Neural progenitor cell (in vitro differentiated cells): ENCODE measurements around the gene TNFRSF14. TPM values are rescaled to one million over a fixed set of nuclear protein-coding genes. Genes with fewer than 3 reads are reported as not detected.
"Not testable (repeated sequence)": the region's sequence is repeated elsewhere in the genome, so short reads cannot be mapped to it uniquely, and the experiment has no call there.

Source experiments
- DNase-seq: peaks from one replicate; pipeline ENCODE4 v3.0.0-alpha.2; 2016; ENCODE audit warnings: low spot score
- H2AFZ ChIP-seq: fragments of 200-600 bp; sonication (generic); replicated peaks from 2 replicates; pipeline ENCODE4 v1.6.1; 2016; ENCODE audit warnings: antibody characterized with exemption
- H3F3A ChIP-seq: fragments of 200-600 bp; sonication (generic); 2 replicates; pipeline ENCODE4 v1.6.1; 2016; ENCODE audit warnings: antibody characterized with exemption, low read depth
- H3K27ac ChIP-seq: fragments of 200-600 bp; sonication (generic); 2 replicates; pipeline ENCODE4 v1.5.1; 2016; ENCODE audit warnings: mild to moderate bottlenecking
- H3K27me3 ChIP-seq: fragments of 200-600 bp; sonication (generic); 2 replicates; pipeline ENCODE4 v1.6.1; 2016; ENCODE audit warnings: mild to moderate bottlenecking, moderate library complexity
- H3K36me3 ChIP-seq: fragments of 200-600 bp; sonication (generic); 2 replicates; pipeline ENCODE4 v1.5.1; 2016
- H3K4me1 ChIP-seq: fragments of 200-600 bp; sonication (generic); 2 replicates; pipeline ENCODE4 v1.6.1; 2016; ENCODE audit warnings: mixed run types
- H3K4me2 ChIP-seq: fragments of 200-600 bp; sonication (generic); 2 replicates; pipeline ENCODE4 v1.6.1; 2016
- H3K4me3 ChIP-seq: fragments of 200-600 bp; sonication (generic); 2 replicates; pipeline ENCODE4 v1.5.1; 2016
- H3K79me2 ChIP-seq: fragments of 200-600 bp; sonication (generic); 2 replicates; pipeline ENCODE4 v1.6.1; 2016; ENCODE audit warnings: low read depth
- H3K9ac ChIP-seq: fragments of 200-600 bp; sonication (generic); 2 replicates; pipeline ENCODE4 v1.6.1; 2016
- H3K9me3 ChIP-seq: fragments of 200-600 bp; sonication (generic); 2 replicates; pipeline ENCODE4 v1.5.1; 2016; ENCODE audit warnings: low read depth
- H4K20me1 ChIP-seq: fragments of 200-600 bp; sonication (generic); 2 replicates; pipeline ENCODE4 v1.6.1; 2016; ENCODE audit warnings: low read depth
- H3K27ac Mint-ChIP-seq: 3 replicates; pipeline ENCODE4 v1.8.0; 2021; ENCODE audit warnings: mixed read lengths
- H3K27me3 Mint-ChIP-seq: 2 replicates; pipeline ENCODE4 v1.8.0; 2022; ENCODE audit warnings: low read depth, mild to moderate bottlenecking, inconsistent platforms, moderate library complexity, mixed read lengths; ENCODE audit not compliant: insufficient read depth
- H3K36me3 Mint-ChIP-seq: 3 replicates; pipeline ENCODE4 v1.8.0; 2021; ENCODE audit warnings: mixed read lengths
- H3K4me1 Mint-ChIP-seq: 3 replicates; pipeline ENCODE4 v1.8.0; 2021; ENCODE audit warnings: mixed read lengths
- H3K4me3 Mint-ChIP-seq: 3 replicates; pipeline ENCODE4 v1.8.0; 2021; ENCODE audit warnings: mild to moderate bottlenecking, moderate library complexity, mixed read lengths
- H3K9me3 Mint-ChIP-seq: 3 replicates; pipeline ENCODE4 v1.8.0; 2020; ENCODE audit warnings: mixed read lengths
- CTCF ChIP-seq: fragments of 200-600 bp; sonication (generic); IDR thresholded peaks from 2 replicates; pipeline ENCODE4 v1.5.1; 2017; ENCODE audit warnings: antibody characterized with exemption, mild to moderate bottlenecking
- EZH2 ChIP-seq: fragments of 200-600 bp; sonication (generic); IDR thresholded peaks from 2 replicates; pipeline ENCODE4 v1.6.1; 2017; ENCODE audit warnings: antibody characterized with exemption, mild to moderate bottlenecking, moderate library complexity
- EZH2phosphoT487 ChIP-seq: fragments of 200-600 bp; sonication (generic); IDR thresholded peaks from 2 replicates; pipeline ENCODE4 v1.6.1; 2017; ENCODE audit warnings: antibody characterized with exemption
- total RNA-seq: library from RNA; depleted of rRNA; stranded (reverse); fragments of >200 nt; gene quantifications from 2 replicates; pipeline ENCODE4 v1.2.3, GENCODE V29; 2015; ENCODE audit warnings: low replicate concordance

Gene TNFRSF14
- total RNA-seq, 1 donor from 2014 or later: not detected

DNA sequence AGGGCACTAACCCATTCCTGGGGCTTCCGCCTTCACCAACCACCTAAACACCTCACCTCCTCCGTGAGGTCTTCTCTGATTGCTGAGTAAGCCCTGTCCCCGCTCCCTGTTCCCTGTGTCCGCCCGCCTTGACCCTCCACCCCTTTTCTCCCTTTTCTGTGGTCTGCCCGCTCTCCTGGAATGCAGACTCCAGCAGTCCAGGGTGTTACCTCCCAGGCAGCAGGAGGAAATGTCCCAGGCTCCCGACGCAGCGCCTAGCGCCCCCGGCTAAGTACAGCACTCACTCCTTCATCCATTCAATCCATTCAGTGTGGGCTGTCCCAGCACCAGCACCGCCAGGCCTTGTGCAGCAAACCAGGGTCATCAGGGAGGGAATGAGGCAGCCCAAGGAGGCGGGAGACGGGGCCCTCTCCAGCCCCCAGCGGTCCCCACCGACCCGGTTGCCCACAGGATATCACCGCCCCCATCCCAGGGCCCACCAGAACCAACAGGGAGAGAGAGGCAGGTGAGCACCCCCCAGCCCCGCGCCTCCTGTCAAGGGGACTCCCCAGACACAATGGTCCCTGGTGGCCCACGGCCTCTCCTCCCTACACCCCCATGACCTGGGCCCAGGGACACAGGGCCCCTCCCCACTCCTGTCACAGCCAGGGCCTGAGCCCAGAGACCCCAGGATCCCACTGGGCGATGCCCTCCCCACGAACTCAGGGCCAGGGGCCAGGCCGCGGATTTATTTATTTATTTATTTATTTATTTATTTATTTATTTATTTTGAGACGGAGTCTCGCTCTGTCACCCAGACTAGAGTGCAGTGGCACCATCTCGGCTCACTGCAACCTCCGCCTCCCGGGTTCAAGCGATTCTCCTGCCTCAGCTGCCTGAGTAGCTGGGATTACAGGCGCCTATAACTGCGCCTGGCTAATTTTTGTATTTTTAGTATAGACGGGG is 10.2 kb downstream of the TNFRSF14 start:
- no peak overlapping the region for H3K4me3 ChIP-seq
- no peak overlapping the region for H3K4me2 ChIP-seq
- Mint-ChIP-seq H3K9me3 (no peaks in the 10 kb centered on the region), H3K4me1 (peaks cover 2% of the 10 kb centered on the region), H3K27ac (no peak overlapping the region), H3K4me3 (no peak overlapping the region), H3K36me3 (no peaks in the 10 kb centered on the region), H3K27me3 (peaks cover 6% of the 10 kb centered on the region)
- no peaks in the 10 kb centered on the region for H3F3A ChIP-seq
- H3K79me2 ChIP-seq: no peaks in the 10 kb centered on the region
- no peaks in the 10 kb centered on the region for H4K20me1 ChIP-seq
- no peaks in the 10 kb centered on the region for H3K9me3 ChIP-seq
- no peaks in the 10 kb centered on the region for H3K27me3 ChIP-seq
- H2AFZ ChIP-seq: no peak overlapping the region
- TF ChIP-seq EZH2: no peak
- DNase-seq: no peak
- no peak overlapping the region for H3K27ac ChIP-seq
- no peaks in the 10 kb centered on the region for H3K4me1 ChIP-seq
- H3K36me3 ChIP-seq: no peaks in the 10 kb centered on the region
- H3K9ac ChIP-seq: no peak overlapping the region

DNA sequence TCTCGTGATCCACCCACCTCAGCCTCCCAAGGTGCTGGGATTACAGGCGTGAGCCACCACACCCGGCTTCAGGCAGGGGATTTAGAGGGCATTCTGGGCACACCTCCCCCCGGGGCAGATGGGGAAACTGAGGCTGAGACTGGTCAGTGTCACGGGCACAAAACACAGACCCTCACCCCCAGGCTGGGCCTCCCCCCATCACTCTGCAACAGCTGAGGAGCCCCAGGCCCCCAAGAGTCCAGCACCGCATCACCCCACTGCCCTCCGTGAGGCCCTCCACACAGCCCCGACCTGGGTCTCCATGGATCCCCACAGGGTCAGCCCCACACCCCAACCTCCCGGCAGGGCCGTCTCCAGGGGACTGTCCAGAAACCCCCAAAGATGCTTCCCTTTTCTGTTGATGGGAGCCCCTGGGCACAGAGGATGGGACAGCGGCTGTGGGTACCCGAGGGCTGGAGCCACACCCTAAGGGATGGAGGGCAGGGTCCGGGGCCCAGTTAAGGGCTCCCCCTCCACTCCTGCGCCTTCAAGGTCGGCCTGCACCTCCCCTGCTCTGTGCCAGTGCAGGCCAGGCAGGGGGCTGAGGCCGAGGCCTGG is 11.0 kb downstream of the TNFRSF14 start:
- H3K36me3 Mint-ChIP-seq: no peaks in the 10 kb centered on the region

GRCh38 chr1:2568187-2568816 is 12.1 kb downstream of the TNFRSF14 start:
- not testable (repeated sequence) for H3K27ac Mint-ChIP-seq, H3K27ac ChIP-seq, H3K36me3 ChIP-seq, H3K4me1 ChIP-seq, DNase-seq, H2AFZ ChIP-seq, H3F3A ChIP-seq, H3K9me3 ChIP-seq, H3K9ac ChIP-seq, H3K4me3 ChIP-seq, H3K27me3 Mint-ChIP-seq, H3K36me3 Mint-ChIP-seq, H3K27me3 ChIP-seq, H3K9me3 Mint-ChIP-seq, H3K4me3 Mint-ChIP-seq, H3K79me2 ChIP-seq, H3K4me1 Mint-ChIP-seq, H4K20me1 ChIP-seq, H3K4me2 ChIP-seq

More for the DNA sequence above, 11.0 kb downstream of the TNFRSF14 start:
- peaks cover 6% of the 10 kb centered on the region for H3K27me3 Mint-ChIP-seq
- Histone ChIP-seq H3K36me3 (no peaks in the 10 kb centered on the region), H3K9me3 (no peaks in the 10 kb centered on the region), H3K4me1 (no peaks in the 10 kb centered on the region), H3K79me2 (no peaks in the 10 kb centered on the region), H4K20me1 (no peaks in the 10 kb centered on the region), H3K9ac (no peak overlapping the region), H3K27ac (no peak overlapping the region), H3K4me2 (no peak overlapping the region), H2AFZ (no peak overlapping the region), H3K4me3 (no peak overlapping the region), H3F3A (no peaks in the 10 kb centered on the region), H3K27me3 (no peaks in the 10 kb centered on the region)
- no peak for TF ChIP-seq EZH2
- no peak for TF ChIP-seq EZH2phosphoT487
- TF ChIP-seq CTCF: no peak
- no peak overlapping the region for H3K4me3 Mint-ChIP-seq
- no peaks in the 10 kb centered on the region for H3K9me3 Mint-ChIP-seq
- peaks cover 2% of the 10 kb centered on the region for H3K4me1 Mint-ChIP-seq
- no peak overlapping the region for H3K27ac Mint-ChIP-seq
- DNase-seq: no peak

DNA sequence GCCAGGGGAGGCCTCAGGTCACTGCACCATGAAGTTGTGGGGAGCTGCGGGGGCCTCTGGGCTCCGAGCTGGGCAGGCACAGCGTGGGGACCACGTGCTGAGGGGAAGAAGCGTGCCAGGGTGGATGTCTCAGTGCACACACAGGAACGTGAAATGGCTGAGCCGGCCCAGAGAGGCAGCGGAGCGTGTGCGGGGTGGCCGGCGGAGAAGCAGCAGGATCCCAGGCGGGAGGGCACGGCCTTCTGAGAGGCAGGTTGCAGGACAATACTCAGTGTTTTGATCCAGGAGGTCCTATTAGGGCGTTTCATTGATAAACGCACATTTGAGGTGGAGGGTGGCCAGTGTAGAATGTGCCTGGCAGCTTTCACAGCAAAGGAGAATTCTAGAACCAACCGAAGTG is 12.9 kb downstream of the TNFRSF14 start:
- Histone ChIP-seq H3K27me3 (no peaks in the 10 kb centered on the region), H3K9me3 (no peaks in the 10 kb centered on the region), H2AFZ (no peak overlapping the region), H3F3A (no peaks in the 10 kb centered on the region), H3K4me1 (no peaks in the 10 kb centered on the region), H3K79me2 (no peaks in the 10 kb centered on the region), H3K4me2 (no peak overlapping the region), H3K27ac (no peak overlapping the region), H3K36me3 (no peaks in the 10 kb centered on the region), H4K20me1 (no peaks in the 10 kb centered on the region), H3K4me3 (no peak overlapping the region), H3K9ac (no peak overlapping the region)
- DNase-seq: no peak
- TF ChIP-seq EZH2: no peak
- no peak for TF ChIP-seq EZH2phosphoT487
- no peak for TF ChIP-seq CTCF
- Mint-ChIP-seq H3K4me3 (no peak overlapping the region), H3K27me3 (peaks cover 6% of the 10 kb centered on the region), H3K36me3 (no peaks in the 10 kb centered on the region), H3K9me3 (peaks cover 12% of the 10 kb centered on the region), H3K4me1 (no peaks in the 10 kb centered on the region), H3K27ac (no peak overlapping the region)

GRCh38 chr1:2569703-2570102 is 13.5 kb downstream of the TNFRSF14 start:
- not testable (repeated sequence) for H3K9ac ChIP-seq, H3K4me1 Mint-ChIP-seq, H3K27ac Mint-ChIP-seq, H3K27me3 Mint-ChIP-seq, H3K4me3 Mint-ChIP-seq, H4K20me1 ChIP-seq, DNase-seq, H3K27ac ChIP-seq, H3F3A ChIP-seq, H3K36me3 Mint-ChIP-seq, H3K9me3 ChIP-seq, H3K27me3 ChIP-seq, H3K4me2 ChIP-seq, H3K79me2 ChIP-seq, H3K4me3 ChIP-seq, H3K4me1 ChIP-seq, H3K36me3 ChIP-seq, H2AFZ ChIP-seq
- H3K9me3 Mint-ChIP-seq: peaks cover 14% of the 10 kb centered on the region
